SK-N-SH (cell line): Measurements from ENCODE around the gene JOSD2. TPM values are rescaled to one million over a fixed set of nuclear protein-coding genes. Genes with fewer than 3 reads are reported as not detected.

Source experiments
- CTCF ChIA-PET: fragments of 300-600, 350-600 bp; formaldehyde crosslinking; extraction: SDS; loops from one replicate; lab custom pipeline; 2021; lab: Yijun Ruan, JAX
- POLR2A ChIA-PET: fragments of 350-600 bp; sonication (Branson Sonifier 250); formaldehyde crosslinking; extraction: SDS; loops from one replicate; lab custom pipeline; 2020; ENCODE audit warnings: antibody characterized with exemption, inconsistent platforms; lab: Yijun Ruan, JAX
- DNase-seq: peaks from one replicate; pipeline ENCODE4 v3.0.0; 2012
- H2AFZ ChIP-seq: fragments of 200-600 bp; sonication (generic); 2 replicates; pipeline ENCODE4 v1.8.1; 2016; ENCODE audit warnings: antibody characterized with exemption, mild to moderate bottlenecking, low read depth
- H3F3A ChIP-seq: fragments of 200-600 bp; sonication (generic); replicated peaks from 2 replicates; pipeline ENCODE3; 2016; ENCODE audit warnings: antibody characterized with exemption, mild to moderate bottlenecking; ENCODE audit not compliant: insufficient read depth
- H3K27ac ChIP-seq, 2 experiments: fragments of 200-500 bp in 1 of 2; fragments of 200-600 bp in 1 of 2; sonication (Bioruptor generic) in 1 of 2; sonication (generic), shearing (Covaris generic) in 1 of 2; 2 replicates each; pipeline versions ENCODE4 v1.5.1 to v1.6.1; 2014 to 2016; ENCODE audit warnings: low read depth in 2 of 2, inconsistent platforms in 1 of 2, low read length in 1 of 2, mild to moderate bottlenecking in 1 of 2, mixed read lengths in 1 of 2
- H3K27me3 ChIP-seq: fragments of 200-600 bp; sonication (generic), shearing (Covaris generic); 2 replicates; pipeline ENCODE4 v1.6.1; 2016; ENCODE audit warnings: mixed run types; ENCODE audit not compliant: insufficient read depth
- H3K36me3 ChIP-seq, 2 experiments: fragments of 200-500 bp in 1 of 2; fragments of 200-600 bp in 1 of 2; sonication (Bioruptor generic) in 1 of 2; sonication (generic) in 1 of 2; replicated peaks in 1 of 2; 2 replicates each; pipeline versions ENCODE3 to v1.5.1; 2014 to 2016; ENCODE audit warnings: low read length in 1 of 2, mild to moderate bottlenecking in 1 of 2; ENCODE audit not compliant: insufficient read depth in 2 of 2, control insufficient read depth in 1 of 2
- H3K4me1 ChIP-seq, 2 experiments: fragments of 200-500 bp in 1 of 2; fragments of 200-600 bp in 1 of 2; sonication (Bioruptor generic) in 1 of 2; sonication (generic), shearing (Covaris generic) in 1 of 2; 2 replicates each; pipeline versions ENCODE4 v1.5.1 to v1.6.1; 2014 to 2016; ENCODE audit warnings: low read depth in 1 of 2, low read length in 1 of 2, mixed run types in 1 of 2; ENCODE audit not compliant: insufficient read depth in 2 of 2, control insufficient read depth in 1 of 2
- H3K4me2 ChIP-seq: fragments of 200-600 bp; sonication (generic), shearing (Covaris generic); 2 replicates; pipeline ENCODE4 v1.6.1; 2017; ENCODE audit warnings: mixed run types
- H3K4me3 ChIP-seq, 2 experiments: fragments of 200-500 bp in 1 of 2; fragments of 200-600 bp in 1 of 2; sonication (Bioruptor generic) in 1 of 2; sonication (generic), shearing (Covaris generic) in 1 of 2; 2 replicates each; pipeline versions ENCODE4 v1.5.1 to v1.8.1; 2014 to 2016; ENCODE audit warnings: low read depth in 2 of 2, inconsistent platforms in 1 of 2, low read length in 1 of 2, mild to moderate bottlenecking in 1 of 2, mixed read lengths in 1 of 2, moderate library complexity in 1 of 2
- H3K79me2 ChIP-seq: fragments of 200-600 bp; sonication (generic); 2 replicates; pipeline ENCODE4 v1.8.1; 2017; ENCODE audit warnings: mild to moderate bottlenecking; ENCODE audit not compliant: insufficient read depth
- H3K9ac ChIP-seq: fragments of 200-600 bp; sonication (generic); 2 replicates; pipeline ENCODE4 v1.6.1; 2017; ENCODE audit warnings: mixed run types
- H3K9me2 ChIP-seq: fragments of 200-600 bp; sonication (generic); 2 replicates; pipeline ENCODE4 v1.6.1; 2017; ENCODE audit warnings: mixed run types
- H3K9me3 ChIP-seq: fragments of 200-600 bp; sonication (generic); 2 replicates; pipeline ENCODE4 v1.6.1; 2017; ENCODE audit warnings: mixed run types, mild to moderate bottlenecking, moderate library complexity
- H4K20me1 ChIP-seq: fragments of 200-600 bp; sonication (generic); 2 replicates; pipeline ENCODE4 v1.6.1; 2017; ENCODE audit warnings: mild to moderate bottlenecking, mixed run types; ENCODE audit not compliant: insufficient read depth
- CTCF ChIP-seq: fragments of 200-600 bp; sonication (generic); IDR thresholded peaks from 2 replicates; pipeline ENCODE4 v1.6.1; 2017; ENCODE audit warnings: antibody characterized with exemption, mild to moderate bottlenecking, moderate library complexity
- EP300 ChIP-seq, 2 experiments: IDR thresholded peaks; 2 replicates each; pipeline versions ENCODE4 v1.4.0 to v1.6.1; 2012; ENCODE audit warnings: borderline replicate concordance in 1 of 2, low read depth in 1 of 2, low read length in 1 of 2
- EZH2phosphoT487 ChIP-seq: fragments of 200-600 bp; sonication (generic); IDR thresholded peaks from 2 replicates; pipeline ENCODE4 v1.6.1; 2017; ENCODE audit warnings: low read depth, mixed run types, mild to moderate bottlenecking, antibody characterized with exemption, moderate library complexity, borderline replicate concordance
- FOSL2 ChIP-seq: IDR thresholded peaks from 2 replicates; pipeline ENCODE4 v1.4.0; 2012; ENCODE audit warnings: low read depth, mild to moderate bottlenecking, moderate library complexity, borderline replicate concordance
- FOXJ3 ChIP-seq: sonication (generic); formaldehyde crosslinking; IDR thresholded peaks from 2 replicates; pipeline ENCODE4 v1.5.1; 2020; ENCODE audit warnings: mild to moderate bottlenecking, missing genetic modification reagents
- FOXM1 ChIP-seq: IDR thresholded peaks from 2 replicates; pipeline ENCODE4 v1.4.0; 2012; ENCODE audit warnings: low read depth, mild to moderate bottlenecking
- IRF3 ChIP-seq: fragments of 150-350 bp; IDR thresholded peaks from 2 replicates; pipeline ENCODE4 v1.6.1; 2016; ENCODE audit warnings: mild to moderate bottlenecking, low read depth, low read length
- MAX ChIP-seq: IDR thresholded peaks from 2 replicates; pipeline ENCODE4 v1.4.0; 2012; ENCODE audit warnings: low read depth
- MEF2A ChIP-seq: IDR thresholded peaks from 2 replicates; pipeline ENCODE4 v1.4.0; 2012; ENCODE audit warnings: low read depth, borderline replicate concordance
- MXI1 ChIP-seq: IDR thresholded peaks from 2 replicates; pipeline ENCODE4 v1.6.1; 2012; ENCODE audit warnings: mild to moderate bottlenecking, low read depth, low read length, improper control_type of control experiment
- NFIC ChIP-seq: IDR thresholded peaks from 2 replicates; pipeline ENCODE4 v1.4.0; 2012; ENCODE audit warnings: borderline replicate concordance
- RAD21 ChIP-seq: IDR thresholded peaks from 2 replicates; pipeline ENCODE4 v1.6.1; 2012; ENCODE audit warnings: mild to moderate bottlenecking, low read length
- REST ChIP-seq: IDR thresholded peaks from 2 replicates; pipeline ENCODE4 v1.6.1; 2012; ENCODE audit warnings: mild to moderate bottlenecking, low read depth, low read length, moderate library complexity
- RXRA ChIP-seq: IDR thresholded peaks from 2 replicates; pipeline ENCODE4 v1.4.0; 2012; ENCODE audit warnings: low read depth, mild to moderate bottlenecking, borderline replicate concordance
- SIN3A ChIP-seq: IDR thresholded peaks from 2 replicates; pipeline ENCODE4 v1.6.1; 2012; ENCODE audit warnings: low read depth, mild to moderate bottlenecking, low read length, moderate library complexity, borderline replicate concordance
- TEAD4 ChIP-seq: IDR thresholded peaks from 2 replicates; pipeline ENCODE4 v1.4.0; 2012; ENCODE audit warnings: mild to moderate bottlenecking, borderline replicate concordance; ENCODE audit not compliant: insufficient read depth
- USF1 ChIP-seq: IDR thresholded peaks from 2 replicates; pipeline ENCODE4 v1.4.0; 2012; ENCODE audit warnings: low read depth, borderline replicate concordance
- ZBTB33 ChIP-seq: IDR thresholded peaks from 2 replicates; pipeline ENCODE4 v1.4.0; 2012; ENCODE audit warnings: low read depth, borderline replicate concordance
- WGBS: methylation state at CpG from one replicate; pipeline ENCODE4 v1.1.6; 2017; ENCODE audit warnings: low lambda C conversion rate; 5-methylcytosine and 5-hydroxymethylcytosine counted together
- polyA plus RNA-seq, 3 experiments: library from polyadenylated mRNA; depleted of rRNA; stranded (reverse); fragments of >200 nt; gene quantifications; 2 replicates each; pipeline ENCODE4 v1.2.3, GENCODE V29; 2012

The JOSD2 gene
- polyA plus RNA-seq, 1 of the 3 experiments (the other 2 are of a cell fraction), result 81.2 TPM

- H3K9me2 ChIP-seq, result no peaks in the 10 kb centered on the region
- H3K27ac ChIP-seq, result no peak overlapping the region
- POLR2A ChIA-PET, result no interaction called here
- CTCF ChIA-PET, result interaction anchor here (0.6 to 10.3 kb wide), 5 partner anchors 15 to 987 kb away, joined by 3 to 170 read pairs (median 4); partner anchors contain the start of genes ASPDH and JOSD2
- H4K20me1 ChIP-seq, result peaks cover 11% of the 10 kb centered on the region; the same call in 1 of the 2 replicates
- no peaks in the 10 kb centered on the region for H3K27me3 ChIP-seq
- no peak for DNase-seq
- TF ChIP-seq MEF2A (no peak), MXI1 (no peak), RAD21 (no peak), ZBTB33 (no peak), FOXJ3 (CRISPR knock-in tag) (no peak), IRF3 (no peak), EZH2phosphoT487 (no peak), RXRA (no peak), EP300 (IDR thresholded peaks at IDR 0.05; ENCODE audit: borderline replicate concordance in 1 of 2, low read depth in 1 of 2, low read length in 1 of 2) (no peak), CTCF (no peak), NFIC (no peak), TEAD4 (no peak), FOSL2 (no peak), USF1 (no peak), REST (no peak), FOXM1 (no peak), MAX (no peak), SIN3A (no peak)
- no peak overlapping the region for H3K4me2 ChIP-seq
- H3K4me3 ChIP-seq, result no peak overlapping the region
- 94% methylated on average over 4 of the region's 10 CpGs for whole genome bisulfite sequencing
- no peaks in the 10 kb centered on the region for H3F3A ChIP-seq
- no peaks in the 10 kb centered on the region for H3K36me3 ChIP-seq
- H3K4me1 ChIP-seq, result peaks cover 0 to 20% of the 10 kb centered on the region in 2 experiments; a peak in 1 of 4 replicates
- H3K9ac ChIP-seq, result no peak overlapping the region
- no peaks in the 10 kb centered on the region for H3K9me3 ChIP-seq
- no peak overlapping the region for H2AFZ ChIP-seq
- no peaks in the 10 kb centered on the region for H3K79me2 ChIP-seq
Observed at GRCh38 chr19:50554212-50554611, 43.2 kb upstream of the JOSD2 start.
